BE2C (cell line): Measurements from ENCODE around the gene SLC2A13.
"Not testable (repeated sequence)": the region's sequence is repeated elsewhere in the genome, so short reads cannot be mapped to it uniquely, and the experiment has no call there.

Source experiments
- DNase-seq: peaks from one replicate; pipeline ENCODE4 v3.0.0-alpha.2; 2020
- H3K27me3 ChIP-seq: fragments of 250-450 bp; sonication (Bioruptor Pico); 2 replicates; pipeline ENCODE4 v1.5.1; 2020; ENCODE audit warnings: mild to moderate bottlenecking
- H3K36me3 ChIP-seq: fragments of 250-450 bp; sonication (Bioruptor Pico); 2 replicates; pipeline ENCODE4 v1.5.1; 2020; ENCODE audit warnings: mild to moderate bottlenecking
- H3K4me1 ChIP-seq: fragments of 250-450 bp; sonication (Bioruptor Pico); 2 replicates; pipeline ENCODE4 v1.5.1; 2020
- H3K4me3 ChIP-seq: 2 replicates; pipeline ENCODE4 v1.5.1; 2011; ENCODE audit warnings: low read depth, low read length
- H3K9me3 ChIP-seq: fragments of 250-450 bp; sonication (Bioruptor Pico); 2 replicates; pipeline ENCODE4 v1.5.1; 2020
- TF ChIP-seq, protein P1 (sequence below): IDR thresholded peaks from 2 replicates; pipeline ENCODE4 v1.5.1; 2012; ENCODE audit warnings: mild to moderate bottlenecking, low read depth, low read length

Gene SLC2A13

DNA sequence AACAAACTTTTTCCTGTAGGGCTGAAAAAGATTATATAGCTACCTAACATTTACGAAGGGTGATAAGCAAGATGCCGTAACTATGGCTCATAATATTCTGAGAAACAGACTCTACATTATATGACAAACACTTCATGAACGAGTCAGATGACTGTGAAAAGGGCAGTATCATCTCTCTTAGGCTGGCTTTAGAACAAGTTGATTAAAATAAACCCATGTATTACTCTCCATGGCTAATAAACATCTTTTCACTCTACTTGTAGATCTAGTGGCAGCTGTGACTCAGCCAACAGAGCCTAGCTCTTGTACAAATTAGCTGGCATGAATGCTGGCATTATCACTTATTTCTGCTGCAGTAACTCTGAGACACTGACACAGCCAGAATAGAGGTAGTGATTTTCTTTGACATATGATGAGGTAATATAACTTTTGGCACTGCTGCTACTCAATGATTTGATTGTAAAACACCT, 47.1 kb downstream of the SLC2A13 start:
- DNase-seq, result no peak
- Histone ChIP-seq H3K36me3 (no peaks in the 10 kb centered on the region), H3K4me3 (no peak overlapping the region), H3K27me3 (0 out of 2 replicates have a peak, but pooled peaks cover 2% of the 10 kb centered on the region), H3K4me1 (no peaks in the 10 kb centered on the region), H3K9me3 (no peaks in the 10 kb centered on the region)
- TF ChIP-seq, protein P1, sequence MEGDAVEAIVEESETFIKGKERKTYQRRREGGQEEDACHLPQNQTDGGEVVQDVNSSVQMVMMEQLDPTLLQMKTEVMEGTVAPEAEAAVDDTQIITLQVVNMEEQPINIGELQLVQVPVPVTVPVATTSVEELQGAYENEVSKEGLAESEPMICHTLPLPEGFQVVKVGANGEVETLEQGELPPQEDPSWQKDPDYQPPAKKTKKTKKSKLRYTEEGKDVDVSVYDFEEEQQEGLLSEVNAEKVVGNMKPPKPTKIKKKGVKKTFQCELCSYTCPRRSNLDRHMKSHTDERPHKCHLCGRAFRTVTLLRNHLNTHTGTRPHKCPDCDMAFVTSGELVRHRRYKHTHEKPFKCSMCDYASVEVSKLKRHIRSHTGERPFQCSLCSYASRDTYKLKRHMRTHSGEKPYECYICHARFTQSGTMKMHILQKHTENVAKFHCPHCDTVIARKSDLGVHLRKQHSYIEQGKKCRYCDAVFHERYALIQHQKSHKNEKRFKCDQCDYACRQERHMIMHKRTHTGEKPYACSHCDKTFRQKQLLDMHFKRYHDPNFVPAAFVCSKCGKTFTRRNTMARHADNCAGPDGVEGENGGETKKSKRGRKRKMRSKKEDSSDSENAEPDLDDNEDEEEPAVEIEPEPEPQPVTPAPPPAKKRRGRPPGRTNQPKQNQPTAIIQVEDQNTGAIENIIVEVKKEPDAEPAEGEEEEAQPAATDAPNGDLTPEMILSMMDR, result no peak

DNA sequence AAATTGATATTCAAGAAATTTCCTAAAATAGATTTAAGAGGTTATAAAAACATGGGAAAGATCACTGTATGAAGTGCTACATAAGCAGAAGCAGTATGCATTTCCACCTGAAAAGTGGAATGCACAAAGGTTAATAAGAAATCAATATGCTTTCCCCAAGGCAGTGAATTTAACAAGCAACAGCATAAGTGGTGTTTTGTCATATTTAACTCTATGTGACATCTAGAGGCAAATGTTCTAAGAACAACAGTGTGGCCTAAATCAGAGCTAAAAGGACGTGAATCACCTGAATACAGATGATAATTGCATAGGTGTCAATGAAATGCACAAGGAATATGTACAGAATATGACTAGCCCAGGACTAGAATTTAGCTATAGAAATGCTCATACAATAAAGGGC, 49.5 kb downstream of the SLC2A13 start:
- no peaks in the 10 kb centered on the region for H3K9me3 ChIP-seq
- H3K4me3 ChIP-seq, result no peak overlapping the region
- H3K36me3 ChIP-seq, result no peaks in the 10 kb centered on the region
- TF ChIP-seq, protein P1, result no peak
- no peaks in the 10 kb centered on the region for H3K4me1 ChIP-seq
- no peak for DNase-seq
- H3K27me3 ChIP-seq, result 0 out of 2 replicates have a peak, but pooled peaks cover 2% of the 10 kb centered on the region

DNA sequence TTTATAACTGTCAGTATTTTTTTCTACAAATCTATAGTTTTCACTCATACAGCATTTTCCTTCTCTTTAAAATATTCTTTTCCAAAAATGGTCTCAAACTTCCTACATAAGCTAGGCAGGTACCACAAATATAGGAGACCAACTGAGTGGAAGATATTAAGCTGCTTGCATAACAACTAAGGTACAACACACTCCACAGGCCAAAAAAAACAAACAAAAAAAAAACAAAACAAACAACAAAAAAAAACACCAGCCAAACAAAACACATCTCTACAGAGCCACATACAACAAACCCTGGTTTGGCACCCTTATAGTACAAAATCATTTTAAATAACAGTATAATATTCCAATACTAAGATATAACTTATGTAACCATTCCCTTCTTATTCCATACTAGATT, 50.1 kb downstream of the SLC2A13 start:
- Histone ChIP-seq H3K27me3 (0 out of 2 replicates have a peak, but pooled peaks cover 2% of the 10 kb centered on the region), H3K9me3 (no peaks in the 10 kb centered on the region), H3K36me3 (no peaks in the 10 kb centered on the region), H3K4me1 (no peaks in the 10 kb centered on the region), H3K4me3 (no peak overlapping the region)
- TF ChIP-seq, protein P1, result no peak
- DNase-seq, result no peak

DNA sequence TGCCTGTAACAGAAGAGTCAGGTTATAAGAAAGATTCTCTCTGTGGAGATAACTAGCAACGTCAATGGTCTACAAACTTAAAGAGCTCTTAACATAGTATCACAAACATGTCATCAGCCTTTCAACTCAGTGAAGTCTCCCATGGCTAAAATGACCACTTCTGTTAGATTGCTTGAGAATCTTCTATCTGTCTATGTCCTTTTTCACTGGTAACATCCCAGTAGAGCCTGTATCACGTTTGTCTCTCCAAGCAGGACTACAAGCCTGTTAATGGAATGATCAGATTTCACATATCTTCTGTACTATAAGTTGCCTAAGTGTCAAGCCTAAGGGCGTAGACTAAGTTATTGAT, 50.7 kb downstream of the SLC2A13 start:
- 0 out of 2 replicates have a peak, but pooled peaks cover 2% of the 10 kb centered on the region for H3K27me3 ChIP-seq
- no peaks in the 10 kb centered on the region for H3K36me3 ChIP-seq
- TF ChIP-seq, protein P1, result no peak
- H3K4me1 ChIP-seq, result no peaks in the 10 kb centered on the region
- no peaks in the 10 kb centered on the region for H3K9me3 ChIP-seq
- no peak for DNase-seq
- H3K4me3 ChIP-seq, result no peak overlapping the region

DNA sequence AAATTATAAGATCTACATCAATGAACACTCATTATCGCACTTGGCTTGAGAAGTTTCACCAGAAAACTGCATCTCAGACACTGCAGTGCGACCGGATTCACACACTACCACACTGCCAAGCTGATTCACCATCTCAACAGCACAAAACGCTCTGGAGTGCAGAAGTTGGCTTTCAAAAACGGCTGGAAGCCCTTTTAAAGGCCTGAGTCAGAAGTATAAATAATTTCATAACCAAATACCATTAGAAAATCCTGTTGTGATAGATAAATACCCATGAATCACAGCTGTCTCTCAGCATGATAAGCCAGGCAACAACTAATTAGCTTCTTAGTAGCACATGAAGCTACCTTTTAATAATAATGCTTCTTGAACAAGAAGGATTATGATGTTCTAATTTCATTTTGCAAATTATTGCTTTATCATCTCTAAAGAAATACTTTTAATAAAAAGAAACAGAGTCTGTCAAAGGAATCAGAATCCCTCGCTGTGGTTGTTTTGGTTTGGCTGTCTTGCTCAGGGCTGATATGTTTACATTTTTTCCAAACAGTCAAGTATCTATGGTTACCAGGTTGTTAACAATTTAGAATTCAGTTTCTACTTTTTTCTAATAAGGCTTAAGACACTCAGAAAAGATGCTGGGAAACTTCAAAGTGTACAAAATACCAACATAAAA, 51.2 kb downstream of the SLC2A13 start:
- Histone ChIP-seq H3K27me3 (0 out of 2 replicates have a peak, but pooled peaks cover 2% of the 10 kb centered on the region), H3K9me3 (no peaks in the 10 kb centered on the region), H3K4me3 (no peak overlapping the region), H3K36me3 (no peaks in the 10 kb centered on the region), H3K4me1 (no peaks in the 10 kb centered on the region)
- TF ChIP-seq, protein P1, result no peak
- DNase-seq, result no peak

DNA sequence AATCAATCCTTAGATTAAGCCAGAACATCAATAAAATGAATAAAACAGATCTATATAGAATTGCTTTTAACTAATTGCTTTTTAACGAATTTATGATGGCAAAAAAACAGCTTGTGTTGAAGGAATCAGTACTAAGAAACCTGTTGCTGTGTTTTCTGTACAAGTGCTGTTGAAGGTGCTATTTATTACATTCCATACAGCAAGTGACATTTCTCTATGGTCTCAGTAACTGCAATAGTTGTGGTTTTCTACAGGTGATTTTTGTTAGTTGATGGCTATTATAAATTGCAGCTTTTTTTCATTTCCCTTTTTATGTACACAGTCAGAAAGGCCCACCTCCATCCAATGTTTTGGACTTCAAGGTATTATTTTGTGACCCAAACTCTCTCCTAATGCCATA, 56.6 kb downstream of the SLC2A13 start:
- DNase-seq, result no peak
- H3K4me3 ChIP-seq, result no peak overlapping the region
- H3K27me3 ChIP-seq, result no peaks in the 10 kb centered on the region
- no peaks in the 10 kb centered on the region for H3K4me1 ChIP-seq
- TF ChIP-seq, protein P1, result no peak
- no peaks in the 10 kb centered on the region for H3K9me3 ChIP-seq
- H3K36me3 ChIP-seq, result no peaks in the 10 kb centered on the region

DNA sequence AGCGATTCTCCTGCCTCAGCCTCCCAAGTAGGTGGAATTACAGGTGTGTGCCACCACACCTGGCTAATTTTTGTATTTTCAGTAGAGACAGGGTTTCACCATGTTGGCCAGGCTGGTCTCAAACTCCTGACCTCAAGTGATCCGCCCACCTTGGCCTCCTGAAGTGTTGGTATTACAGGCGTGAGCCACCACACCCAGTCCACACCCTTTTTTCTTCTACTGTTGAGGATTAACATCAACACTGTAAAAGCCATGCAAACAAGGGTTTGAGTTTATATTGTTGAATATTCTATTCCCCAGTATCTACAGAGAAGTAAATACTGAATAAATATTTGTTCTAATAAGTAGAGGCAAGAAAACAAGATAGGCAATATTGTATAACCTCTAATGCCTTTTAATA, 58.9 kb downstream of the SLC2A13 start:
- not testable (repeated sequence) for H3K27me3 ChIP-seq, H3K4me3 ChIP-seq, DNase-seq, H3K9me3 ChIP-seq, H3K4me1 ChIP-seq, H3K36me3 ChIP-seq
